ENCODE results near the gene CYTH1.
"Not testable (repeated sequence)": the region's sequence is repeated elsewhere in the genome, so short reads cannot be mapped to it uniquely, and the experiment has no call there.

DNA sequence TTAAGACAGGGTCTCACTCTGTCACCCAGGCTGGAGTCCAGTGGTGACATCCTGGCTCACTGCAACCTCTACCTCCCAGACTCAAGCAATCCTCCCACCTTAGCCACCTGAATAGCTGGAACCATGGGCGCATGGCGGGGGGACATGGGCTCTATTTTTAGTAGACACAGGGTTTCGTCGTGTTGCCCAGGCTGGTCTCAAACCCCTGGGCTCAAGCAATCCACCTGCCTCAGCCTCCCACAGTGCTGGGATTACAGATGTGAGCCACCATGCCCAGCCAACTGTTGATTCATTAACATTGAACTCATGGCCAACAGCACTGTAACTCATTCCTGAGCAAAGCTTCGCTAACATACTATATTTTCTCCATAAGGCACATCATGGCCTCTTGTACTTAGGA, 31.1 kb downstream of the CYTH1 start:
- TF ChIP-seq, protein P1, sequence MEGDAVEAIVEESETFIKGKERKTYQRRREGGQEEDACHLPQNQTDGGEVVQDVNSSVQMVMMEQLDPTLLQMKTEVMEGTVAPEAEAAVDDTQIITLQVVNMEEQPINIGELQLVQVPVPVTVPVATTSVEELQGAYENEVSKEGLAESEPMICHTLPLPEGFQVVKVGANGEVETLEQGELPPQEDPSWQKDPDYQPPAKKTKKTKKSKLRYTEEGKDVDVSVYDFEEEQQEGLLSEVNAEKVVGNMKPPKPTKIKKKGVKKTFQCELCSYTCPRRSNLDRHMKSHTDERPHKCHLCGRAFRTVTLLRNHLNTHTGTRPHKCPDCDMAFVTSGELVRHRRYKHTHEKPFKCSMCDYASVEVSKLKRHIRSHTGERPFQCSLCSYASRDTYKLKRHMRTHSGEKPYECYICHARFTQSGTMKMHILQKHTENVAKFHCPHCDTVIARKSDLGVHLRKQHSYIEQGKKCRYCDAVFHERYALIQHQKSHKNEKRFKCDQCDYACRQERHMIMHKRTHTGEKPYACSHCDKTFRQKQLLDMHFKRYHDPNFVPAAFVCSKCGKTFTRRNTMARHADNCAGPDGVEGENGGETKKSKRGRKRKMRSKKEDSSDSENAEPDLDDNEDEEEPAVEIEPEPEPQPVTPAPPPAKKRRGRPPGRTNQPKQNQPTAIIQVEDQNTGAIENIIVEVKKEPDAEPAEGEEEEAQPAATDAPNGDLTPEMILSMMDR (IDR thresholded peaks at IDR 0.05): not testable (repeated sequence)
- TF ChIP-seq POLR2A (IDR thresholded peaks at IDR 0.05): not testable (repeated sequence)
